HEK293 (cell line): ENCODE data around the gene COX8A.

ENCODE experiments used
- CTCF ChIA-PET: fragments of 350-600 bp; formaldehyde crosslinking; extraction: SDS; loops from one replicate; lab custom pipeline; 2021; ENCODE audit warnings: antibody characterized with exemption; lab: Yijun Ruan, JAX
- POLR2A ChIA-PET: fragments of 300-600 bp; formaldehyde crosslinking; extraction: SDS; loops from one replicate; lab custom pipeline; 2020; ENCODE audit warnings: antibody characterized with exemption, inconsistent platforms; lab: Yijun Ruan, JAX
- H3K27ac ChIP-seq: fragments of 200-500 bp; sonication (Bioruptor generic); 2 replicates; pipeline ENCODE4 v1.5.1; 2014; ENCODE audit warnings: low read depth, low read length, control low read depth, inconsistent platforms; ENCODE audit errors: extremely low read depth
- H3K36me3 ChIP-seq, 2 experiments: fragments of 200-500 bp in 1 of 2; sonication (Bioruptor generic) in 1 of 2; 1 replicate in 1 of 2; 2 replicates in 1 of 2; pipeline ENCODE4 v1.5.1; 2014 to 2017; ENCODE audit warnings: inconsistent platforms in 2 of 2, low read length in 2 of 2; ENCODE audit not compliant: control insufficient read depth in 2 of 2, insufficient read depth in 1 of 2
- H3K4me1 ChIP-seq: fragments of 200-500 bp; sonication (Bioruptor generic); 2 replicates; pipeline ENCODE4 v1.5.1; 2014; ENCODE audit warnings: mild to moderate bottlenecking, low read length, inconsistent platforms; ENCODE audit not compliant: control insufficient read depth, insufficient read depth
- H3K4me3 ChIP-seq: 2 replicates; pipeline ENCODE4 v1.5.1; 2011; ENCODE audit warnings: low read depth, mild to moderate bottlenecking, control low read depth, low read length, moderate library complexity
- H3K9me3 ChIP-seq: fragments of 200-500 bp; sonication (Bioruptor generic); 2 replicates; pipeline ENCODE4 v1.5.1; 2014; ENCODE audit warnings: low read depth, low read length, inconsistent platforms; ENCODE audit not compliant: control insufficient read depth, insufficient read depth
- BCL11B ChIP-seq: fragments of 450-650 bp; formaldehyde crosslinking; IDR thresholded peaks from 2 replicates; pipeline ENCODE4 v1.5.1; 2016; ENCODE audit warnings: low read depth, missing biosample characterization, missing genetic modification characterization
- EGR2 ChIP-seq: fragments of 450-650 bp; formaldehyde crosslinking; IDR thresholded peaks from 2 replicates; pipeline ENCODE4 v1.5.1; 2016; ENCODE audit warnings: low read depth, missing biosample characterization, missing genetic modification characterization
- GLIS1 ChIP-seq: fragments of 450-650 bp; formaldehyde crosslinking; IDR thresholded peaks from 2 replicates; pipeline ENCODE4 v1.5.1; 2016; ENCODE audit warnings: missing biosample characterization, missing genetic modification characterization
- PATZ1 ChIP-seq: fragments of 450-650 bp; formaldehyde crosslinking; IDR thresholded peaks from 2 replicates; pipeline ENCODE4 v1.5.1; 2016; ENCODE audit warnings: missing biosample characterization, missing genetic modification characterization
- PRDM4 ChIP-seq: fragments of 450-650 bp; formaldehyde crosslinking; IDR thresholded peaks from 2 replicates; pipeline ENCODE4 v1.5.1; 2017; ENCODE audit warnings: missing biosample characterization, missing genetic modification characterization
- SP7 ChIP-seq: fragments of 450-650 bp; formaldehyde crosslinking; IDR thresholded peaks from 2 replicates; pipeline ENCODE4 v1.5.1; 2016; ENCODE audit warnings: missing biosample characterization, missing genetic modification characterization
- YY2 ChIP-seq: fragments of 450-650 bp; formaldehyde crosslinking; IDR thresholded peaks from 2 replicates; pipeline ENCODE4 v1.5.1; 2016; ENCODE audit warnings: missing biosample characterization, missing genetic modification characterization
- ZEB2 ChIP-seq: fragments of 450-650 bp; formaldehyde crosslinking; IDR thresholded peaks from 2 replicates; pipeline ENCODE4 v1.5.1; 2016; ENCODE audit warnings: missing biosample characterization, missing genetic modification characterization
- ZFP37 ChIP-seq: fragments of 450-650 bp; formaldehyde crosslinking; IDR thresholded peaks from 2 replicates; pipeline ENCODE4 v1.5.1; 2016; ENCODE audit warnings: missing biosample characterization, missing genetic modification characterization
- ZNF146 ChIP-seq: fragments of 450-650 bp; formaldehyde crosslinking; IDR thresholded peaks from 2 replicates; pipeline ENCODE4 v1.5.1; 2016; ENCODE audit warnings: missing biosample characterization, missing genetic modification characterization
- ZNF174 ChIP-seq: fragments of 450-650 bp; formaldehyde crosslinking; IDR thresholded peaks from 2 replicates; pipeline ENCODE4 v1.5.0; 2017; ENCODE audit warnings: missing biosample characterization, mild to moderate bottlenecking, missing genetic modification characterization
- ZNF394 ChIP-seq: fragments of 450-650 bp; formaldehyde crosslinking; IDR thresholded peaks from 2 replicates; pipeline ENCODE4 v1.5.1; 2016; ENCODE audit warnings: missing biosample characterization, missing genetic modification characterization, mild to moderate bottlenecking, moderate library complexity, borderline replicate concordance
- ZNF600 ChIP-seq: fragments of 450-650 bp; formaldehyde crosslinking; IDR thresholded peaks from 2 replicates; pipeline ENCODE4 v1.5.1; 2016; ENCODE audit warnings: missing biosample characterization, missing genetic modification characterization
- ZNF677 ChIP-seq: fragments of 450-650 bp; IDR thresholded peaks from 2 replicates; pipeline ENCODE4 v1.5.0; 2018; ENCODE audit warnings: missing biosample characterization, mild to moderate bottlenecking, missing genetic modification characterization, moderate library complexity
- ZNF76 ChIP-seq: fragments of 450-650 bp; formaldehyde crosslinking; IDR thresholded peaks from 2 replicates; pipeline ENCODE4; 2016; ENCODE audit warnings: low read depth, missing biosample characterization, missing genetic modification characterization, borderline replicate concordance
- ZXDB ChIP-seq: fragments of 450-650 bp; formaldehyde crosslinking; IDR thresholded peaks from 2 replicates; pipeline ENCODE4 v1.5.1; 2016; ENCODE audit warnings: missing biosample characterization, missing genetic modification characterization
- TF ChIP-seq, protein P1 (sequence below): fragments of 450-650 bp; formaldehyde crosslinking; IDR thresholded peaks from 2 replicates; pipeline ENCODE4 v1.5.1; 2016; ENCODE audit warnings: missing biosample characterization, missing genetic modification characterization
- TF ChIP-seq, protein P2 (sequence below): sonication (generic); formaldehyde crosslinking; IDR thresholded peaks from 2 replicates; pipeline ENCODE4 v1.8.1; 2022; ENCODE audit warnings: mild to moderate bottlenecking, moderate library complexity, missing genetic modification reagents
- TF ChIP-seq, protein P3 (sequence below): fragments of 450-650 bp; formaldehyde crosslinking; optimal IDR thresholded peaks from 2 replicates; pipeline ENCODE3; 2016; ENCODE audit warnings: missing biosample characterization, mild to moderate bottlenecking, missing genetic modification characterization
- TF ChIP-seq, protein P4 (sequence below): fragments of 450-650 bp; formaldehyde crosslinking; IDR thresholded peaks from 2 replicates; pipeline ENCODE4 v1.5.1; 2016; ENCODE audit warnings: missing biosample characterization, missing genetic modification characterization
- TF ChIP-seq, protein P5 (sequence below): fragments of 450-650 bp; formaldehyde crosslinking; IDR thresholded peaks from 2 replicates; pipeline ENCODE4 v1.5.1; 2016; ENCODE audit warnings: missing biosample characterization, missing genetic modification characterization
- TF ChIP-seq, protein P6 (sequence below): IDR thresholded peaks from 2 replicates; pipeline ENCODE4 v1.6.1; 2011; ENCODE audit warnings: mild to moderate bottlenecking, low read depth, low read length, borderline replicate concordance

COX8A gene, protein sequence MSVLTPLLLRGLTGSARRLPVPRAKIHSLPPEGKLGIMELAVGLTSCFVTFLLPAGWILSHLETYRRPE

GRCh38 chr11:63974259-63975143 lies at the start of gene COX8A:
Gene COX8A, plus strand, starts transcription at chr11:63974620. Its CDS starts 61 bp downstream, at chr11:63974681.
- CTCF ChIA-PET = interaction anchor here (0.6 to 1.4 kb wide), 4 partner anchors 28 to 180 kb away, joined by 3 to 7 read pairs (median 3); no protein-coding TSS in a partner anchor
- Histone ChIP-seq H3K9me3 (no peaks in the 10 kb centered on the region), H3K36me3 (peaks cover 0 to 18% of the 10 kb centered on the region in 2 experiments; a peak in 2 of 3 replicates), H3K4me1 (no peaks in the 10 kb centered on the region), H3K4me3 (peak within 1 kb of the TSS; percentile 96), H3K27ac (peak within 1 kb of the TSS; percentile 84)
- POLR2A ChIA-PET = interaction anchor here (0.6 to 1.3 kb wide), 9 partner anchors 9 to 211 kb away, joined by 3 to 11 read pairs (median 4); partner anchors contain the start of genes MACROD1, OTUB1 and STIP1
- TF ChIP-seq, protein P1, sequence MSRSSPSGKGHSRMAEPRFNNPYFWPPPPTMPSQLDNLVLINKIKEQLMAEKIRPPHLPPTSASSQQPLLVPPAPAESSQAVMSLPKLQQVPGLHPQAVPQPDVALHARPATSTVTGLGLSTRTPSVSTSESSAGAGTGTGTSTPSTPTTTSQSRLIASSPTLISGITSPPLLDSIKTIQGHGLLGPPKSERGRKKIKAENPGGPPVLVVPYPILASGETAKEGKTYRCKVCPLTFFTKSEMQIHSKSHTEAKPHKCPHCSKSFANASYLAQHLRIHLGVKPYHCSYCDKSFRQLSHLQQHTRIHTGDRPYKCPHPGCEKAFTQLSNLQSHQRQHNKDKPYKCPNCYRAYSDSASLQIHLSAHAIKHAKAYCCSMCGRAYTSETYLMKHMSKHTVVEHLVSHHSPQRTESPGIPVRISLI (tag by site-specific recombination) = no peak
- peak; percentile 60 for TF ChIP-seq SP7
- peak; percentile 64 for TF ChIP-seq ZEB2 (tag by site-specific recombination)
- peak; percentile 86 for TF ChIP-seq ZNF76 (tag by site-specific recombination)
- TF ChIP-seq ZNF677 (tag by site-specific recombination) = no peak
- TF ChIP-seq PATZ1 (tag by site-specific recombination) = 0 out of 2 replicates have a peak, but pooled peaks have one; percentile 46
- peak; percentile 72; the same call in 1 of the 2 replicates for TF ChIP-seq YY2 (tag by site-specific recombination)
- peak; percentile 43; the same call in 1 of the 2 replicates for TF ChIP-seq EGR2 (tag by site-specific recombination)
- peak; percentile 97 for TF ChIP-seq BCL11B (tag by site-specific recombination)
- no peak for TF ChIP-seq ZNF174
- peak; percentile 54 for TF ChIP-seq GLIS1 (tag by site-specific recombination)
- TF ChIP-seq, protein P2, sequence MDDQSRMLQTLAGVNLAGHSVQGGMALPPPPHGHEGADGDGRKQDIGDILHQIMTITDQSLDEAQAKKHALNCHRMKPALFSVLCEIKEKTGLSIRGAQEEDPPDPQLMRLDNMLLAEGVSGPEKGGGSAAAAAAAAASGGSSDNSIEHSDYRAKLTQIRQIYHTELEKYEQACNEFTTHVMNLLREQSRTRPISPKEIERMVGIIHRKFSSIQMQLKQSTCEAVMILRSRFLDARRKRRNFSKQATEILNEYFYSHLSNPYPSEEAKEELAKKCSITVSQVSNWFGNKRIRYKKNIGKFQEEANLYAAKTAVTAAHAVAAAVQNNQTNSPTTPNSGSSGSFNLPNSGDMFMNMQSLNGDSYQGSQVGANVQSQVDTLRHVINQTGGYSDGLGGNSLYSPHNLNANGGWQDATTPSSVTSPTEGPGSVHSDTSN (CRISPR knock-in tag) = peak; percentile 85; the same call in 1 of the 2 replicates
- TF ChIP-seq, protein P3, sequence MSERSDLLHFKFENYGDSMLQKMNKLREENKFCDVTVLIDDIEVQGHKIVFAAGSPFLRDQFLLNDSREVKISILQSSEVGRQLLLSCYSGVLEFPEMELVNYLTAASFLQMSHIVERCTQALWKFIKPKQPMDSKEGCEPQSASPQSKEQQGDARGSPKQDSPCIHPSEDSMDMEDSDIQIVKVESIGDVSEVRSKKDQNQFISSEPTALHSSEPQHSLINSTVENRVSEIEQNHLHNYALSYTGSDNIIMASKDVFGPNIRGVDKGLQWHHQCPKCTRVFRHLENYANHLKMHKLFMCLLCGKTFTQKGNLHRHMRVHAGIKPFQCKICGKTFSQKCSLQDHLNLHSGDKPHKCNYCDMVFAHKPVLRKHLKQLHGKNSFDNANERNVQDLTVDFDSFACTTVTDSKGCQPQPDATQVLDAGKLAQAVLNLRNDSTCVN (tag by site-specific recombination) = peak; percentile 44
- TF ChIP-seq, protein P4, sequence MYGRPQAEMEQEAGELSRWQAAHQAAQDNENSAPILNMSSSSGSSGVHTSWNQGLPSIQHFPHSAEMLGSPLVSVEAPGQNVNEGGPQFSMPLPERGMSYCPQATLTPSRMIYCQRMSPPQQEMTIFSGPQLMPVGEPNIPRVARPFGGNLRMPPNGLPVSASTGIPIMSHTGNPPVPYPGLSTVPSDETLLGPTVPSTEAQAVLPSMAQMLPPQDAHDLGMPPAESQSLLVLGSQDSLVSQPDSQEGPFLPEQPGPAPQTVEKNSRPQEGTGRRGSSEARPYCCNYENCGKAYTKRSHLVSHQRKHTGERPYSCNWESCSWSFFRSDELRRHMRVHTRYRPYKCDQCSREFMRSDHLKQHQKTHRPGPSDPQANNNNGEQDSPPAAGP (tag by site-specific recombination) = peak; percentile 28; the same call in 1 of the 2 replicates
- TF ChIP-seq PRDM4 (tag by site-specific recombination) = peak; percentile 91
- peak; percentile 86 for TF ChIP-seq ZFP37 (tag by site-specific recombination)
- TF ChIP-seq ZNF146 (tag by site-specific recombination) = 0 out of 2 replicates have a peak, but pooled peaks have one; percentile 12
- TF ChIP-seq ZNF394 (tag by site-specific recombination) = peak; percentile 34; the same call in 1 of the 2 replicates
- TF ChIP-seq ZNF600 (tag by site-specific recombination) = peak; percentile 80
- peak; percentile 82 for TF ChIP-seq ZXDB (tag by site-specific recombination)
- TF ChIP-seq, protein P5, sequence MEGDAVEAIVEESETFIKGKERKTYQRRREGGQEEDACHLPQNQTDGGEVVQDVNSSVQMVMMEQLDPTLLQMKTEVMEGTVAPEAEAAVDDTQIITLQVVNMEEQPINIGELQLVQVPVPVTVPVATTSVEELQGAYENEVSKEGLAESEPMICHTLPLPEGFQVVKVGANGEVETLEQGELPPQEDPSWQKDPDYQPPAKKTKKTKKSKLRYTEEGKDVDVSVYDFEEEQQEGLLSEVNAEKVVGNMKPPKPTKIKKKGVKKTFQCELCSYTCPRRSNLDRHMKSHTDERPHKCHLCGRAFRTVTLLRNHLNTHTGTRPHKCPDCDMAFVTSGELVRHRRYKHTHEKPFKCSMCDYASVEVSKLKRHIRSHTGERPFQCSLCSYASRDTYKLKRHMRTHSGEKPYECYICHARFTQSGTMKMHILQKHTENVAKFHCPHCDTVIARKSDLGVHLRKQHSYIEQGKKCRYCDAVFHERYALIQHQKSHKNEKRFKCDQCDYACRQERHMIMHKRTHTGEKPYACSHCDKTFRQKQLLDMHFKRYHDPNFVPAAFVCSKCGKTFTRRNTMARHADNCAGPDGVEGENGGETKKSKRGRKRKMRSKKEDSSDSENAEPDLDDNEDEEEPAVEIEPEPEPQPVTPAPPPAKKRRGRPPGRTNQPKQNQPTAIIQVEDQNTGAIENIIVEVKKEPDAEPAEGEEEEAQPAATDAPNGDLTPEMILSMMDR (tag by site-specific recombination) = peak; percentile 28; the same call in 1 of the 2 replicates
- TF ChIP-seq, protein P6, sequence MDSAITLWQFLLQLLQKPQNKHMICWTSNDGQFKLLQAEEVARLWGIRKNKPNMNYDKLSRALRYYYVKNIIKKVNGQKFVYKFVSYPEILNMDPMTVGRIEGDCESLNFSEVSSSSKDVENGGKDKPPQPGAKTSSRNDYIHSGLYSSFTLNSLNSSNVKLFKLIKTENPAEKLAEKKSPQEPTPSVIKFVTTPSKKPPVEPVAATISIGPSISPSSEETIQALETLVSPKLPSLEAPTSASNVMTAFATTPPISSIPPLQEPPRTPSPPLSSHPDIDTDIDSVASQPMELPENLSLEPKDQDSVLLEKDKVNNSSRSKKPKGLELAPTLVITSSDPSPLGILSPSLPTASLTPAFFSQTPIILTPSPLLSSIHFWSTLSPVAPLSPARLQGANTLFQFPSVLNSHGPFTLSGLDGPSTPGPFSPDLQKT = peak; percentile 82; the same call in 1 of the 2 replicates
